ENCODE data around the gene ITFG1. TPM values are rescaled to one million over a fixed set of nuclear protein-coding genes. Genes with fewer than 3 reads are reported as not detected.

ITFG1 gene
- total and polyA plus RNA-seq, 2 of the 8 experiments (the other 6 are each of a cell fraction or from before 2014, with no cell fraction given): 13.8 to 22.2 TPM

DNA sequence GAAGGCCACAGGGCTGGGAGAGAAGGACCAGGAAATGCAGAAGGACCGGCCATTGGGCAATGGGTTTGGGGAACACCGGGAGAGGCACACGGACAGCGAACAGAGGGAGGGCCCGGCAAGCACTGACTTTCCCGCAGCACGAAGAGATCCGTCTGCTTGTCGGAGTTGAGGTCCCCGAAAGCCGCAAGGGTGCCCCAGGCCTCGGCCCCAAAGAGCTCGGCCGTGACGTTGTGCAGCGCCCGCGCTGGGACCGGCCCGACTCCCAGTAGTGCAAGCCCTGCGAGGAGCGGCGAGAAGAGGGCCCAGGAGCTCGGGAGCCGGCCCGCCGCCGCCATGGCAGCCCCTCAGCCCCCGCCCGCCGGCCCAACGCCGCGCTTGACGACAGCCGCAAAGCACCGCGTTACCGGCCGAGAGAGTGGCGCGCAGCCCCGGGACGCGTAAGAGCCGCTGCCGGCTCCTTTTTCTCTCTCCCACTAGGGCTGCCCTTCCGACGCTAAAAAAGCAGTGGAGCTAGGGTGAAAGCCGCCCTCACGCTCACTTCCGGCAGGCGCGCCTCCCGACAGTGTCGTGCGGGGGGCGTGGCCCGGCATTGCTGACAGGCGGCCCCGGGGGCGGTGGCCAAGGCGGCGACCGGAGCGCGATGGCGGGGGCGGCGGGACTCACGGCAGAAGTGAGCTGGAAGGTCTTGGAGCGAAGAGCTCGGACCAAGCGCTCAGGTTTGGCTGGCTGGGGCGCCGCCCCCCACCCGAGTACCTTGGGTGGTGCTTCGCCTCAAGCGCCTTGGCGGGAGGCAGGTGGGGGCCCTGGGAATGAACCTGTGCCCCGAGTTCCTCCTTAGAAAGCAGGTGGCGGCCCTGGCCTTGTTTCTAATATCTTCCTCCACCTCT, at the start of gene ITFG1, which contains the start of gene PHKB (continued):
- TF ChIP-seq, protein P1, sequence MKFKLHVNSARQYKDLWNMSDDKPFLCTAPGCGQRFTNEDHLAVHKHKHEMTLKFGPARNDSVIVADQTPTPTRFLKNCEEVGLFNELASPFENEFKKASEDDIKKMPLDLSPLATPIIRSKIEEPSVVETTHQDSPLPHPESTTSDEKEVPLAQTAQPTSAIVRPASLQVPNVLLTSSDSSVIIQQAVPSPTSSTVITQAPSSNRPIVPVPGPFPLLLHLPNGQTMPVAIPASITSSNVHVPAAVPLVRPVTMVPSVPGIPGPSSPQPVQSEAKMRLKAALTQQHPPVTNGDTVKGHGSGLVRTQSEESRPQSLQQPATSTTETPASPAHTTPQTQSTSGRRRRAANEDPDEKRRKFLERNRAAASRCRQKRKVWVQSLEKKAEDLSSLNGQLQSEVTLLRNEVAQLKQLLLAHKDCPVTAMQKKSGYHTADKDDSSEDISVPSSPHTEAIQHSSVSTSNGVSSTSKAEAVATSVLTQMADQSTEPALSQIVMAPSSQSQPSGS (IDR thresholded peaks at IDR 0.05; ENCODE audit: low read length): no peak
- TF ChIP-seq ZNF274 (IDR thresholded peaks at IDR 0.05; ENCODE audit: borderline replicate concordance, extremely low read depth, low read length) (no peak), RBBP5 (IDR thresholded peaks at IDR 0.05; ENCODE audit: borderline replicate concordance, low read depth, low read length) (peak; percentile 43; the same call in 1 of the 2 replicates), EP300 (IDR thresholded peaks at IDR 0.05; ENCODE audit: borderline replicate concordance in 1 of 2, low read depth in 2 of 2, low read length in 2 of 2) (no peak), BCL11A (IDR thresholded peaks at IDR 0.05; ENCODE audit: low read depth in 2 of 2, low read length in 2 of 2) (no peak), NRF1 (IDR thresholded peaks at IDR 0.05; ENCODE audit: low read depth, low read length) (no peak), POU5F1 (IDR thresholded peaks at IDR 0.05; ENCODE audit: low read depth, low read length) (no peak), TCF12 (IDR thresholded peaks at IDR 0.05; ENCODE audit: low read depth, low read length) (no peak), BACH1 (IDR thresholded peaks at IDR 0.05; ENCODE audit: low read length) (no peak), POLR2A (IDR thresholded peaks at IDR 0.05; ENCODE audit: control extremely low read depth in 1 of 2, low read depth in 2 of 2, low read length in 2 of 2) (peak in 1 of 2 experiments; percentile 76; a peak in 1 of 3 replicates), HDAC6 (IDR thresholded peaks at IDR 0.05; ENCODE audit: low read depth, low read length) (no peak), SAP30 (IDR thresholded peaks at IDR 0.05; ENCODE audit: insufficient read depth, insufficient replicate concordance, low read length) (no peak)

All from H1 (cell line).